BE2C (cell line): ENCODE measurements around the gene USE1.
A peak's percentile ranks its signal among the peaks of the same experiment; 100 is the strongest.

ENCODE experiments used
- DNase-seq: peaks from one replicate; pipeline ENCODE4 v3.0.0-alpha.2; 2020
- H3K27me3 ChIP-seq: fragments of 250-450 bp; sonication (Bioruptor Pico); 2 replicates; pipeline ENCODE4 v1.5.1; 2020; ENCODE audit warnings: mild to moderate bottlenecking
- H3K36me3 ChIP-seq: fragments of 250-450 bp; sonication (Bioruptor Pico); 2 replicates; pipeline ENCODE4 v1.5.1; 2020; ENCODE audit warnings: mild to moderate bottlenecking
- H3K4me1 ChIP-seq: fragments of 250-450 bp; sonication (Bioruptor Pico); 2 replicates; pipeline ENCODE4 v1.5.1; 2020
- H3K4me3 ChIP-seq: 2 replicates; pipeline ENCODE4 v1.5.1; 2011; ENCODE audit warnings: low read depth, low read length
- H3K9me3 ChIP-seq: fragments of 250-450 bp; sonication (Bioruptor Pico); 2 replicates; pipeline ENCODE4 v1.5.1; 2020
- TF ChIP-seq, protein P1 (sequence below): IDR thresholded peaks from 2 replicates; pipeline ENCODE4 v1.5.1; 2012; ENCODE audit warnings: mild to moderate bottlenecking, low read depth, low read length

The USE1 gene

DNA sequence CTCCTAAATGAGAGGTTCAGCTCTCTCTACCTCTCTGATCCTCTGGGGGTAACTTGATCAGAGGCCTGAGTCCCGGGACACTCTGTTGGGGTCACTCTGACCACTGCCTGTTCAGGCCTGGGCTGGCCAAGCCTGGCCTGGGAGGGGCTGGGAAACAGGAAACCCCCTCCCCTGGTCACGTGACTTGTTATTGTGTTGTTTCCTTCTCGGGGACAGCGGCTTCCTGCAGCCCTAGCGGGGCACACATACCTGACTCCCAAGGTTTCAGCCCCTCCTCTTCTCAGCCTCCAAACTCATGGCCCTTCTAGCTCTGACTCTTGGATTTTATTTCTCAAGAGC lies 49.5 kb downstream of the USE1 start, which contains the start of gene USHBP1:
TSS of gene USHBP1 (minus strand) at position 105 of the 339 bp plus-strand sequence. CDS start 446 bp downstream, outside the sequence.
- H3K4me3 ChIP-seq: no peak within 1 kb of the TSS

DNA sequence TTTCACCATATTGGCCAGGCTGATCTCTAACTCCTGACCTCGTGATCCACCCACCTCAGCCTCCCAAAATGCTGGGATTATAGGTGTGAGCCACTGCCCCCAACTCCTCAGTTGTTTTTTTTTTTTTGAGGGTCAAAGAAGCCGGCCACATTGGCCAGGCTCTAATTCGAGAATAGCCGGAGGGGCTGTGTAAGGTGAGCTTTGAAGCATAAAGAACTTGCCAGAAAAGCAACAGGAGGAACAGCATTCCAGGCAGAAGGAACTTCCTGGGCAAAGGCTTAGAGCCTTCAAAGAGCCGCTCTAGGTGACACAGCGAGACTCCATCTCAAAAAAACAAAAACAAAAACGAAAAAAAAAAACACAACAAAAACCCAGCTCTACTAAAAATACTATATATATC lies 50.9 kb downstream of the USE1 start:
- DNase-seq: no peak
- H3K4me1 ChIP-seq: no peaks in the 10 kb centered on the region
- TF ChIP-seq, protein P1, sequence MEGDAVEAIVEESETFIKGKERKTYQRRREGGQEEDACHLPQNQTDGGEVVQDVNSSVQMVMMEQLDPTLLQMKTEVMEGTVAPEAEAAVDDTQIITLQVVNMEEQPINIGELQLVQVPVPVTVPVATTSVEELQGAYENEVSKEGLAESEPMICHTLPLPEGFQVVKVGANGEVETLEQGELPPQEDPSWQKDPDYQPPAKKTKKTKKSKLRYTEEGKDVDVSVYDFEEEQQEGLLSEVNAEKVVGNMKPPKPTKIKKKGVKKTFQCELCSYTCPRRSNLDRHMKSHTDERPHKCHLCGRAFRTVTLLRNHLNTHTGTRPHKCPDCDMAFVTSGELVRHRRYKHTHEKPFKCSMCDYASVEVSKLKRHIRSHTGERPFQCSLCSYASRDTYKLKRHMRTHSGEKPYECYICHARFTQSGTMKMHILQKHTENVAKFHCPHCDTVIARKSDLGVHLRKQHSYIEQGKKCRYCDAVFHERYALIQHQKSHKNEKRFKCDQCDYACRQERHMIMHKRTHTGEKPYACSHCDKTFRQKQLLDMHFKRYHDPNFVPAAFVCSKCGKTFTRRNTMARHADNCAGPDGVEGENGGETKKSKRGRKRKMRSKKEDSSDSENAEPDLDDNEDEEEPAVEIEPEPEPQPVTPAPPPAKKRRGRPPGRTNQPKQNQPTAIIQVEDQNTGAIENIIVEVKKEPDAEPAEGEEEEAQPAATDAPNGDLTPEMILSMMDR: no peak
- H3K36me3 ChIP-seq: peaks cover 7% of the 10 kb centered on the region
- H3K4me3 ChIP-seq: no peak overlapping the region
- no peaks in the 10 kb centered on the region for H3K9me3 ChIP-seq
- H3K27me3 ChIP-seq: no peaks in the 10 kb centered on the region

More for the DNA sequence above, 49.5 kb downstream of the USE1 start, which contains the start of gene USHBP1:
- TF ChIP-seq, protein P1: no peak
- Histone ChIP-seq H3K36me3 (peaks cover 4% of the 10 kb centered on the region), H3K27me3 (no peaks in the 10 kb centered on the region), H3K4me1 (no peaks in the 10 kb centered on the region), H3K9me3 (no peaks in the 10 kb centered on the region; the same call in 1 of the 2 replicates)
- no peak for DNase-seq

DNA sequence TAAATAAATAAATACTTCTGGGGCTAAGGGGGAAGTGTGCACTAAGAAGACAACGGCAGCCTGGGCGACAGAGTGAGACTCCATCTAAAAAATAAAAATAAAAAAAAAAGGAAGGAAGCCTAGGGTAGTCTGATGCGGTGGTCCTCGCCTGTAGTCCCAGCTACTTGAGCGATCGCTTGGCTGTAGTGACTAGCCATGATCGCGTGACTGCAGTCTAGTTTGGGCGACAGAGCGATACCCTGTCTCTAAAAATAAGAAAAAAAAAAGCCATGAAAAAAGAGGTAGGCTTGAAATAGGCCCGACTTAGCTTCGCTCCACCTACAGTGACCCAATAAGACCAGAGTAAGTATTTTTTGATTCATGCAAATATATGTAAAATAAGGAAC lies 51.4 kb downstream of the USE1 start:
- H3K4me3 ChIP-seq: no peak overlapping the region
- no peak for DNase-seq
- TF ChIP-seq, protein P1: no peak
- peaks cover 12% of the 10 kb centered on the region for H3K36me3 ChIP-seq
- no peaks in the 10 kb centered on the region for H3K4me1 ChIP-seq
- no peaks in the 10 kb centered on the region for H3K9me3 ChIP-seq
- no peaks in the 10 kb centered on the region for H3K27me3 ChIP-seq

DNA sequence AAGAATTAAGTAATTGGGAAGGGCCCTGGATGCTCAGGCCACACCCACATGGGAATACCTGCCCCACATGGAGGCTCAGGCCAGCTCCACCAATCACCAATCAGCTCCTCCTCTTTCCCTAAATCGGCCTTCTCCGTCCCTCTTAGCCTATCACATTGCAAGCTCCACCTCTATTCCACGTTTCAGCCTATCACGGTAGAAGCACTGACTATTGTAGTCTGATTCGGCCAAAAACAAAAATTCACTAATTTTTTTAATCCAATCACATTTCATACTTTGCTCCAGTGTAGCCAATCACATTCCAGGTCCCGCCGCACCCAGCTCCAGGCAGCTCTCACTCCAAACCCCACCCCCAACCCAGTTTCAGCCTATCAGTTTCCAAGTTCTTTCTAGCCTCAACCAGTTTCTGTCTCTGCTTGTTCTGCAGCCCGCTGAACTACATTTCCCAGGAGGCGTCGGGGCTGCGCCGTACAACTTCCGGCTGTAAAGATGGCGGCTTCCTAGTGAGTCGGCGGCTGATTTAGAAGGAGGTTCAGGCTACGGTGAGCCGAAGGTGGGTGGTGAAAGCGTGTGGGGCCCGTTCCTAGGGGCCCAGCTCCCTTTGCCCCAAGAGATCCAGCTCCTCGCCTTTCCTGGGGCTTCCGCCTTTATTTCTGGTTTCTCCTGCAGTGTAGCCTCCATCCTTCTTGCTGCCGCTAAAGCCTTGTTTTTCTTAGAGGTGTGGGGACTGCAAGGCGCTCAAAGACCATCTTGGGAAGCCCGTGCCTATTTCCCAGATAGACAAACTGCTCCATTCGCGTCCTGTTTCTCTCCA lies 52.0 kb downstream of the USE1 start, which contains the start of gene BABAM1:
TSS of gene BABAM1 (plus strand) at position 469 of the 814 bp plus-strand sequence. CDS start 1,364 bp downstream, outside the sequence.
- TF ChIP-seq, protein P1: no peak
- DNase-seq: peak; percentile 98
- Histone ChIP-seq H3K36me3 (peaks cover 13% of the 10 kb centered on the region), H3K4me1 (no peaks in the 10 kb centered on the region), H3K27me3 (no peaks in the 10 kb centered on the region), H3K4me3 (peak within 1 kb of the TSS; percentile 99), H3K9me3 (no peaks in the 10 kb centered on the region)

DNA sequence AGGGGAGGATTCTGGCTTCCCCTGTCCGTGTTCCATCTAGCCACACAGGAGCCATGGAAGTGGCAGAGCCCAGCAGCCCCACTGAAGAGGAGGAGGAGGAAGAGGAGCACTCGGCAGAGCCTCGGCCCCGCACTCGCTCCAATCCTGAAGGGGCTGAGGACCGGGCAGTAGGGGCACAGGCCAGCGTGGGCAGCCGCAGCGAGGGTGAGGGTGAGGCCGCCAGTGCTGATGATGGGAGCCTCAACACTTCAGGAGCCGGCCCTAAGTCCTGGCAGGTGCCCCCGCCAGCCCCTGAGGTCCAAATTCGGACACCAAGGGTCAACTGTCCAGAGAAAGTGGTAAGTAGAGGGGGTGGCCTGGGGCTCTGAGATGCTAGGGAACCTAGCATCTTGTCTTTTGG lies 53.6 kb downstream of the USE1 start:
- Histone ChIP-seq H3K27me3 (no peaks in the 10 kb centered on the region), H3K9me3 (no peaks in the 10 kb centered on the region), H3K4me1 (no peaks in the 10 kb centered on the region), H3K36me3 (peaks cover 13% of the 10 kb centered on the region), H3K4me3 (no peak overlapping the region)
- no peak for DNase-seq
- TF ChIP-seq, protein P1: no peak
